IMR-90 (cell line): Measurements from ENCODE around the gene UBE2C. TPM values are rescaled to one million over a fixed set of nuclear protein-coding genes. Genes with fewer than 3 reads are reported as not detected.
A peak's percentile ranks its signal among the peaks of the same experiment; 100 is the strongest.

Experiments
- ATAC-seq: fragments of 200-7000 bp; cut with Tn5 transposase; 2 replicates; pipeline ENCODE4 v1.9.1; 2020; ENCODE audit warnings: low read depth, mild to moderate bottlenecking, moderate library complexity
- BruUV-seq: library from RNA; stranded (reverse); fragments of 400-500 nt; replicated peaks from 2 replicates; lab custom pipeline; 2021; lab: Mats Ljungman, UMichigan
- CTCF ChIA-PET: fragments of 300-600 bp; formaldehyde crosslinking; extraction: SDS; loops from one replicate; lab custom pipeline; 2021; ENCODE audit warnings: antibody characterized with exemption; lab: Yijun Ruan, JAX
- POLR2A ChIA-PET: fragments of 300-600 bp; sonication (Branson Sonifier 250); formaldehyde crosslinking; loops from one replicate; lab custom pipeline; 2022; ENCODE audit warnings: antibody characterized with exemption; ENCODE audit not compliant: unreplicated experiment; lab: Charles Lee
- DNase-seq: peaks from one replicate; pipeline ENCODE4 v3.0.0; 2013
- H2AFZ ChIP-seq: replicated peaks from 2 replicates; pipeline ENCODE3; 2013; ENCODE audit warnings: low read length, mild to moderate bottlenecking; ENCODE audit not compliant: poor library complexity
- H2AK5ac ChIP-seq: 2 replicates; pipeline ENCODE4 v1.6.1; 2013; ENCODE audit warnings: low read depth, low read length, inconsistent platforms
- H2AK9ac ChIP-seq: replicated peaks from 2 replicates; pipeline ENCODE3; 2013; ENCODE audit warnings: mild to moderate bottlenecking, low read depth, low read length, moderate library complexity; ENCODE audit not compliant: poor library complexity
- H2BK120ac ChIP-seq: 2 replicates; pipeline ENCODE4 v1.6.1; 2013; ENCODE audit warnings: low read depth, low read length, inconsistent platforms
- H2BK15ac ChIP-seq: 3 replicates; pipeline ENCODE4 v1.6.1; 2013; ENCODE audit warnings: low read depth, low read length, inconsistent platforms
- H2BK20ac ChIP-seq: 2 replicates; pipeline ENCODE4 v1.6.1; 2013; ENCODE audit warnings: low read depth, mild to moderate bottlenecking, inconsistent platforms, low read length, moderate library complexity
- H2BK5ac ChIP-seq: 2 replicates; pipeline ENCODE4 v1.6.1; 2013; ENCODE audit warnings: mild to moderate bottlenecking, low read depth, low read length, inconsistent platforms; ENCODE audit not compliant: poor library complexity, severe bottlenecking
- H3K14ac ChIP-seq: replicated peaks from 2 replicates; pipeline ENCODE4 v1.6.1; 2013; ENCODE audit warnings: low read depth, low read length, inconsistent platforms
- H3K18ac ChIP-seq: 2 replicates; pipeline ENCODE4 v1.6.1; 2013; ENCODE audit warnings: low read depth, low read length, control low read depth
- H3K23ac ChIP-seq: 2 replicates; pipeline ENCODE4 v1.6.1; 2013; ENCODE audit warnings: low read depth, low read length, inconsistent platforms
- H3K27ac ChIP-seq: 2 replicates; pipeline ENCODE4 v1.5.1; 2013; ENCODE audit warnings: mild to moderate bottlenecking, control low read depth, low read length; ENCODE audit not compliant: insufficient read depth
- H3K27me3 ChIP-seq: 2 replicates; pipeline ENCODE4 v1.6.1; 2013; ENCODE audit warnings: low read length; ENCODE audit not compliant: control insufficient read depth, insufficient read depth
- H3K36me3 ChIP-seq: 2 replicates; pipeline ENCODE4 v1.6.1; 2013; ENCODE audit warnings: low read length, mixed read lengths; ENCODE audit not compliant: control insufficient read depth, insufficient read depth
- H3K4ac ChIP-seq: 2 replicates; pipeline ENCODE4 v1.6.1; 2013; ENCODE audit warnings: low read depth, low read length, inconsistent platforms
- H3K4me1 ChIP-seq: 2 replicates; pipeline ENCODE4 v1.6.1; 2013; ENCODE audit warnings: low read length, mixed read lengths; ENCODE audit not compliant: control insufficient read depth, insufficient read depth
- H3K4me2 ChIP-seq: 2 replicates; pipeline ENCODE4 v1.6.1; 2013; ENCODE audit warnings: low read depth, mild to moderate bottlenecking, control low read depth, low read length, moderate library complexity
- H3K4me3 ChIP-seq: 2 replicates; pipeline ENCODE4 v1.5.1; 2013; ENCODE audit warnings: low read depth, mild to moderate bottlenecking, control low read depth, low read length, moderate library complexity; ENCODE audit not compliant: insufficient read depth
- H3K56ac ChIP-seq: 2 replicates; pipeline ENCODE4 v1.6.1; 2013; ENCODE audit warnings: low read length, inconsistent platforms; ENCODE audit not compliant: insufficient read depth; ENCODE audit errors: extremely low read depth
- H3K79me1 ChIP-seq, 2 experiments: 2 replicates each; pipeline ENCODE4 v1.6.1; 2013; ENCODE audit warnings: low read length in 2 of 2, inconsistent platforms in 1 of 2, low read depth in 1 of 2
- H3K9ac ChIP-seq: 2 replicates; pipeline ENCODE4 v1.6.1; 2013; ENCODE audit warnings: low read depth, low read length, control low read depth
- H3K9me1 ChIP-seq: 2 replicates; pipeline ENCODE4 v1.6.1; 2013; ENCODE audit warnings: low read length, inconsistent platforms; ENCODE audit not compliant: insufficient read depth
- H3K9me3 ChIP-seq: 2 replicates; pipeline ENCODE4 v1.6.1; 2013; ENCODE audit warnings: low read length; ENCODE audit not compliant: control insufficient read depth, insufficient read depth
- H4K20me1 ChIP-seq: 2 replicates; pipeline ENCODE4 v1.6.1; 2013; ENCODE audit warnings: low read length, inconsistent platforms; ENCODE audit not compliant: insufficient read depth
- H4K5ac ChIP-seq: 2 replicates; pipeline ENCODE4 v1.6.1; 2013; ENCODE audit warnings: mild to moderate bottlenecking, low read depth, low read length, control low read depth
- H4K8ac ChIP-seq, 2 experiments: 2 replicates each; pipeline ENCODE4 v1.6.1; 2013; ENCODE audit warnings: low read depth in 2 of 2, low read length in 2 of 2, control low read depth in 1 of 2, inconsistent platforms in 1 of 2
- H4K91ac ChIP-seq: 2 replicates; pipeline ENCODE4 v1.6.1; 2013; ENCODE audit warnings: low read depth, low read length, inconsistent platforms; ENCODE audit not compliant: insufficient read depth
- MAFK ChIP-seq: IDR thresholded peaks from 2 replicates; pipeline ENCODE4 v1.6.1; 2012; ENCODE audit warnings: low read depth, low read length, improper control_type of control experiment
- RAD21 ChIP-seq: IDR thresholded peaks from 2 replicates; pipeline ENCODE4 v1.6.1; 2012; ENCODE audit warnings: low read length, improper control_type of control experiment
- SMC3 ChIP-seq: fragments of 150-350 bp; IDR thresholded peaks from 2 replicates; pipeline ENCODE4 v1.6.1; 2016; ENCODE audit warnings: low read depth, mild to moderate bottlenecking, antibody characterized with exemption, low read length, moderate library complexity
- WGBS, 2 experiments: methylation state at CpG; one replicate each; pipeline versions ENCODE4 v1.1.5 to v1.1.7; 2013; ENCODE audit warnings: missing lambda C conversion rate in 2 of 2; ENCODE audit not compliant: insufficient read length in 1 of 2; ENCODE audit errors: extremely low coverage in 2 of 2; 5-methylcytosine and 5-hydroxymethylcytosine counted together
- dilution Hi-C: fragments of 300-500 bp; cut with HindIII; formaldehyde crosslinking; loops from one replicate; pipeline ENCODE4 v1.14.3; 2018; ENCODE audit warnings: low sequenced_read_pairs; ENCODE audit not compliant: unreplicated experiment
- in situ Hi-C: fragments of 300-500 bp; cut with MboI; formaldehyde crosslinking; loops from 3 replicates; pipeline ENCODE4 v1.14.3; 2019; ENCODE audit warnings: low sequenced_read_pairs, inconsistent platforms, mixed read lengths
- intact Hi-C: fragments of 100-400 bp; cut with micrococcal nuclease; formaldehyde crosslinking; loops from 2 replicates; pipeline ENCODE4 v1.10.0; 2022
- polyA plus RNA-seq, 3 experiments: library from polyadenylated mRNA; depleted of rRNA; stranded (reverse); fragments of >200 nt; gene quantifications; 2 replicates each; pipeline ENCODE4 v1.2.3, GENCODE V29; 2012; ENCODE audit warnings: low replicate concordance in 1 of 3
- total RNA-seq: library from RNA; depleted of rRNA; stranded (reverse); fragments of >200 nt; gene quantifications from 2 replicates; pipeline ENCODE4 v1.2.3, GENCODE V29; 2012
- TF ChIP-seq, protein P1 (sequence below): conservative IDR thresholded peaks from 2 replicates; pipeline ENCODE4 v1.5.1; 2012; ENCODE audit warnings: mild to moderate bottlenecking, low read depth, low read length, improper control_type of control experiment

Gene UBE2C
- total and polyA plus RNA-seq, 2 of the 4 experiments (the other 2 are of a cell fraction), result 43.4 to 120 TPM

DNA sequence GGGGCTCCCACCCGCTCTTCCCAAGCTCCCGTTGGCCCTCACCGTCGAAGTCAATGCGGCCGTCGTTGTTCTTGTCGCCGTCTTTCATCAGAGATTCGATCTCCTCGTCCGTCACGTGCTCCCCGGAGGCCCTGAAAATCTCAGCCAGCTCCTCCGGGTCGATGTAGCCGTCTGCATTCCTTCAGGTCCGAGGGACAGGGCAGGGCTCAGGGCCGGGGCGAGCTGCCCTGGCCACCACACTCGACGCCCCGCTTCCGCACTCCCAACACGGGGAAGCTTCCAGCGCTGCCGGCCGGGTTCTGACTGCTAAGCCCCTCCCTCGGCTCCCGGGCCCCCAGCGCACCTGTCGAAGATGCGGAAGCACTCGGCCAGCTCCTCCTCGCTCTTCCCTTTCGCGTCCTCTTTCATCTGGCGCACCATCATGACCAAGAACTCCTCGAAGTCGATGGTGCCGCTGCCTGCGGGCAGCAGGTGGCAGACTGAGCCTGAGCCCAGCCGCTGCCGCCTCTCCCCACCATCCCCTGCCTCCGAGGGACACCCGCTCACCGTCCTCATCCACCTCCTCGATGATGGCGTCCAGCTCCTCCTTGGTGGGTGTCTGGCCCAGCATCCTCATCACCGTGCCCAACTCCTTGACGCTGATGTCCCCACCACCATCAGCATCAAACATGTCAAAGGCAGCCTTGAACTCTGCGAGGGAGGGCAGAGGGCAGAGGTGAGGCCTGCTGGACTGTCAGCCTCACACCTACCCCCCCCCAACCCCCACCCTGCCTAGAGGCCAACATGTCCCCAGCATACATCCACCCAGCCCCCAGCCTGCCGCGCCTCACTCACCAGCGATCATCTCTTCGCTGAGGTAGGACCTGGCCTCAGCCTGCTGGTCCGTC is 11.7 kb downstream of the UBE2C start:
- ChIA-PET CTCF (no interaction called here), POLR2A (no interaction called here)
- H2BK5ac ChIP-seq, result no peak overlapping the region
- dilution Hi-C loops, result no loop called here
- peak overlapping the region; percentile 18 for H2AK5ac ChIP-seq
- H3K18ac ChIP-seq, result no peak overlapping the region
- H3K23ac ChIP-seq, result no peak overlapping the region
- peak overlapping the region; percentile 76 for H2AFZ ChIP-seq
- H3K36me3 ChIP-seq, result no peaks in the 10 kb centered on the region
- no peak overlapping the region for H2BK20ac ChIP-seq
- no peak overlapping the region for H3K56ac ChIP-seq
- H3K4me3 ChIP-seq, result no peak overlapping the region
- 26% methylated on average over 39 of the region's 57 CpGs; no CpG with 5 or more reads in 1 of the 2 experiments for WGBS, 2 experiments
- H3K14ac ChIP-seq, result no peak overlapping the region
- no peaks in the 10 kb centered on the region for H3K9me3 ChIP-seq
- H3K4ac ChIP-seq, result no peak overlapping the region; the same call in 1 of the 2 replicates
- no peaks in the 10 kb centered on the region for H4K20me1 ChIP-seq
- H3K9me1 ChIP-seq, result no peaks in the 10 kb centered on the region
- H2BK120ac ChIP-seq, result no peak overlapping the region
- H3K9ac ChIP-seq, result no peak overlapping the region
- no peak overlapping the region; the same call in 1 of the 2 replicates for H4K5ac ChIP-seq
- peak; percentile 49 for TF ChIP-seq RAD21
- TF ChIP-seq, protein P1, sequence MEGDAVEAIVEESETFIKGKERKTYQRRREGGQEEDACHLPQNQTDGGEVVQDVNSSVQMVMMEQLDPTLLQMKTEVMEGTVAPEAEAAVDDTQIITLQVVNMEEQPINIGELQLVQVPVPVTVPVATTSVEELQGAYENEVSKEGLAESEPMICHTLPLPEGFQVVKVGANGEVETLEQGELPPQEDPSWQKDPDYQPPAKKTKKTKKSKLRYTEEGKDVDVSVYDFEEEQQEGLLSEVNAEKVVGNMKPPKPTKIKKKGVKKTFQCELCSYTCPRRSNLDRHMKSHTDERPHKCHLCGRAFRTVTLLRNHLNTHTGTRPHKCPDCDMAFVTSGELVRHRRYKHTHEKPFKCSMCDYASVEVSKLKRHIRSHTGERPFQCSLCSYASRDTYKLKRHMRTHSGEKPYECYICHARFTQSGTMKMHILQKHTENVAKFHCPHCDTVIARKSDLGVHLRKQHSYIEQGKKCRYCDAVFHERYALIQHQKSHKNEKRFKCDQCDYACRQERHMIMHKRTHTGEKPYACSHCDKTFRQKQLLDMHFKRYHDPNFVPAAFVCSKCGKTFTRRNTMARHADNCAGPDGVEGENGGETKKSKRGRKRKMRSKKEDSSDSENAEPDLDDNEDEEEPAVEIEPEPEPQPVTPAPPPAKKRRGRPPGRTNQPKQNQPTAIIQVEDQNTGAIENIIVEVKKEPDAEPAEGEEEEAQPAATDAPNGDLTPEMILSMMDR, result peak; percentile 40
- no peak for TF ChIP-seq MAFK
- TF ChIP-seq SMC3, result 0 out of 2 replicates have a peak, but pooled peaks have one; percentile 18
- H3K79me1 ChIP-seq, result no peaks in the 10 kb centered on the region
- H3K4me1 ChIP-seq, result peaks cover 18% of the 10 kb centered on the region
- in situ Hi-C loops, result no loop called here
- intact Hi-C loops, result loop anchor here (2.0 kb wide), 1 partner anchor 67 kb away; the partner anchor contains the start of genes CTSA and NEURL2
- H3K27ac ChIP-seq, result no peak overlapping the region
- no TSS peak for BruUV-seq
- DNase-seq (no peak), ATAC-seq (peak; percentile 29)
- H2AK9ac ChIP-seq, result peak overlapping the region; percentile 68
- H2BK15ac ChIP-seq, result no peak overlapping the region
- no peak overlapping the region for H4K91ac ChIP-seq
- H4K8ac ChIP-seq, result no peak overlapping the region
- no peak overlapping the region for H3K4me2 ChIP-seq
- peaks cover 2% of the 10 kb centered on the region; the same call in 1 of the 2 replicates for H3K27me3 ChIP-seq
